Keratinocyte (primary cell): ENCODE data around the gene BCL6B.

Experiments
- CTCF ChIP-seq, 3 experiments: IDR thresholded peaks in 1 of 3; conservative IDR thresholded peaks in 1 of 3; optimal IDR thresholded peaks in 1 of 3; 2 replicates in 2 of 3; 3 replicates in 1 of 3; pipeline versions ENCODE3 to v1.5.1; 2011; ENCODE audit warnings: low read length in 3 of 3, mild to moderate bottlenecking in 3 of 3, moderate library complexity in 2 of 3, control low read depth in 1 of 3, inconsistent platforms in 1 of 3; ENCODE audit not compliant: insufficient read depth in 2 of 3; ENCODE audit errors: extremely low read depth in 1 of 3
- EZH2 ChIP-seq: IDR thresholded peaks from one replicate; pipeline ENCODE4 v1.6.1; 2012; ENCODE audit warnings: inconsistent platforms, mild to moderate bottlenecking, low read length, moderate library complexity

- TF ChIP-seq CTCF (optimal IDR thresholded peaks at IDR 0.05 in 1 of 3, IDR thresholded peaks at IDR 0.05 in 1 of 3, conservative IDR thresholded peaks at IDR 0.05 in 1 of 3; ENCODE audit: extremely low read depth in 1 of 3, insufficient read depth in 2 of 3, low read length in 3 of 3) (no peak), EZH2 (no peak)
Measured at GRCh38 chr17:7019839-7020519, 2.9 kb upstream of the BCL6B start.
